Stimulated activated CD8-positive, alpha-beta memory T cell treated with anti-CD3 and anti-CD28 coated beads, Interleukin-15, amount 100 ng/mL, for 24 hours (primary cell): ENCODE data around the gene ASPHD1.
"Not testable (repeated sequence)": the region's sequence is repeated elsewhere in the genome, so short reads cannot be mapped to it uniquely, and the experiment has no call there.

ENCODE experiments used
- DNase-seq: peaks from one replicate; pipeline ENCODE4 v3.0.0-alpha.2; 2020; ENCODE audit warnings: low read depth

The ASPHD1 gene

DNA sequence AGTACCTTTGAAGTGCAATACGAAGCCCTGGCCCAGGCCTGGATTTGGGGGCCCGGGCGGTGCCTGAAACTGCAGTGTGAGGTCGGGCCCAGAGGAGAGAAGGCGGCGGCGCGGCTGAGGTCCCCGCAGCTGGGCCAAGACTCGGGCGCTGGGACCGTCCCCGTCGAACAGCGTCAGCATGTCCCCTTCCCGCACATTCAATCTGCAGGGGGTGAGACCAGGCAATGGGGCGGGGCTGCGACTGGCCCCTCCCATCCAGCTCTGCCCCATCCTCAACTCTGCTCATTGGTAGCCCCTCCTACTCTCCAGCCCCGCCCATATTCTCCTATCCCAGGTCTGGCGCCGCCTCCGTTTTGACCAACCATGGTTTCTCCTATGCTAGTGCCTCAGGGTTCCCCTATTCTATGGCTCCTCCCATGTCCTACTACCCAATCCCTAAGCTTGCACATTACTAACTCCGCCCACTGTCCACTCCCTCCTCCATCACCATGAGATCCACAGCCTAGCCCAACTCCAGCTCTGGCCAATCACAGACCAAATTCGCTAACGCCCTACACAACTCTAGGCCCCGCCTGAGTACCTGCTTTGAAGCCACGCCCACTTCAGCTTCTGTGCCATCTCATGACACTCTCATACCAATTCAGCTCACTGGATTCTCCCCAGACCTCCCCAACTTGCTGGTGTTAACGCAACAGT is 22.9 kb upstream of the ASPHD1 start:
- no peak for DNase-seq

DNA sequence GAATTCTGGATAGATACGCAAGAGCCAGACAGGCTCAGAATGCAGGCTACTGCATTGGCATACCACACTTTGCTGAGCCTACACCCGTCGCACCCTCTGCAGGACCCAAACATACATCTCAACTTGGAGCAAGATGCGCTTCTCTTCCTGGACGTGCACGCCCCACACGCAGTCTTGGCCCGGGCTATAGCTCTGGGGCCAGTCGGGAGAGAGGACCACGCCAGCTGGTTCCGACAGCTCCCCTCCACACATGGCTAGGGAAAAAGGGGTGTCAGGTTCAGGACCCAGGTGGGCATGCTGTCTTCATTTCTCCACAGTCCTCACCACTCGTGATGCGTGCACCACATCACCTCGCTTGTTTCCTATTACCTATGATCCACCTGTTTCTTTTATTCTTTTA is 22.1 kb upstream of the ASPHD1 start:
- DNase-seq = no peak

GRCh38 chr16:29881050-29881449 is 19.2 kb upstream of the ASPHD1 start:
- DNase-seq = no peak

GRCh38 chr16:29883987-29884386 is 16.3 kb upstream of the ASPHD1 start:
- DNase-seq = no peak

DNA sequence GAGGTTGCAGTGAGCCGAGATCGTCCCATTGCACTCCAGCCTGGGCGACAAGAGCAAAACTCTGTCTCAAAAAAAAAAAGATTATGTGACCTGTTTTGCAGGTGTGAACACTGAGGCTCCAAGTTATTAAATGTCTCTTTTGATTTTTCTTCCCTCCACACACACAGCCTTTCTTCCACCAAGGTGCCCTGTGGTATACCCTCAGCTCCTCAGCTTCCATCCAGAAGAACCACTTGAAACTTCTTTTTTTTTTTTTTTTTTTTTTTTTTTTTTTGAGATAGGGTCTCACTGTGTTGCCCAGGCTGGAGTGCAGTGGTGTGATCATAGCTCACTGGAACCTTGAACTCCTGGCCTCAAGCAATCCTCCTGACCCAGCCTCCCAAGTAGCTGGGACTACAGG is 10.9 kb upstream of the ASPHD1 start:
- DNase-seq = not testable (repeated sequence)

DNA sequence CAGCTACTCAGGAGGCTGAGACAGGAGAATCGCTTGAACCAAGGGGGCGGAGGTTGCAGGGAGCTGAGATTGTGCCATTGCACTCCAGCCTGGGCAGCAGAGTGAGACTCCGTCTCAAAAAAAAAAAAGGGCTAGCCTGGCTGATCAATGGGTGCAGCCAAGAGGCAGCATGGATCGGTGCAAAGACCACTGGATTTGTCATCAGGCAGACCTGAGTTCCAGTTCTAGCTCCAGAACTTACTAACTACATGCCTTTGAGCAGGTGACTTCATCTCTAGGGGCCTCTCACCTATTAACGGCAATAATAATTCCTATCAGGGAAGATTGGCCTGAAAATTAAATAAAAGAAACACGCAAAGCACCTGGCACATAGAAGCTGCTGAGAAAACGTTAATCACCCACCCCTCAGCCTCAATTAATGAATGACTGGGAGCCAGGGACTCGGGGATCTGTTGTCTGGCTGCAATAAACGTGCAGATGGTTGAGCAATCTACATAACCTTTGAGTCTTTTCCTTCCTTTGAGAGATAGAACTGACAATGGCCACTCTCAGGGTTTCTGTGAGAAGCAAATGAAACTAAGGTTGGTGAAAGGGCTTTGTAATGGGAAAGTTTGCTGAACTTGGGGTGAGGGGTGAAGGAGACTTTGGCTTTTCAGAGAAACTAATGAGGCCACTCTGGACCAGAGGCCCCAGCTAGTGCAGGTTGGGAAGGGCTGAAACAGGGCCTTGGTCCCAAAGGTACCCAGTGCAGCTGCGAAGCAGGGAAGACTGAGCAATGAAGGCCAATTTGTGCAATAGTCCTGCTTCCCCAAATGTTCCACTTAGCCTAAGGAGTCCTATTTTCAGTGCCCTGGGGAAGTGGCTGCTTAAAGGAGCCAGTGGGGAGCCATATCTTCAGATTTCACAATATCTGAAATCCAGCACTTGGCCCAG is 8.5 kb upstream of the ASPHD1 start:
- DNase-seq = no peak

GRCh38 chr16:29892458-29892813 is 7.9 kb upstream of the ASPHD1 start:
- DNase-seq = no peak

DNA sequence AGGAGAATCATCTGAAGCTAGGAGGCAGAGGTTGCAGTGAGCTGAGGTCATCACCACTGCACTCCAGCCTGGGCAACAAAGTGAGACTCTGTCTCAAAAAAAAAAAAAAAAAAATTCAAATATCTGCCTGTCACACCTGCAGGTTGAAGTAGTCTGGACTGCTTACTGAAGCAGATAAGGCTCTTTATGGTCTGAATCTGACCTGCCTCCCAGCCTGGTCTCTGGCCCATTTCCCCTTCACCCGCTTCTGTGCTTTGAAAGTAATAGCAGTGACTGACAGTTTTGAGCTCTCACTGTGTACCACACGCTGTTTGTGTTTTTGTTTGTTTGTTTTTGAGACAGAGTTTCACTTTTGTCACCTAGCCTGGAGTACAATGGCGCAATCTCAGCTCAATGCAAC is 6.7 kb upstream of the ASPHD1 start:
- DNase-seq = no peak

DNA sequence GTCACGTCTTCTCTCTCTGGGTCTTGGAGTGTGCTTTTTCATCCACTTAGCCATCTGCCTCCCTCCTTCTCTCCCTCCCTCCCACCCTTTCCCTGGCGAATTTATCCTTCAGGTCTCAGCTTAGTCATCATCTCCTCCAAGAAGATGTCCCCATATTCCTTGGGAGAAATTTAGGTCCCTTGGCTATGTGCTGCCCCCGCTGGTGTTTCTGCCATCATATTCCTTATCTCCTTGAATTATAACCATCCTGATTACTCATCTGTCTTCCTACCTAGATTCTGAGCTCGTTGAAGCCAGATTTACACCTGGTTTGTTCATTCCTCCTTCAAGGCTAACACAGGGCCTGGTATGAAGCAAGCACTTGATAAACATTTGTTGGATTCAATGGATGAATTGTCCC is 5.9 kb upstream of the ASPHD1 start:
- no peak for DNase-seq

DNA sequence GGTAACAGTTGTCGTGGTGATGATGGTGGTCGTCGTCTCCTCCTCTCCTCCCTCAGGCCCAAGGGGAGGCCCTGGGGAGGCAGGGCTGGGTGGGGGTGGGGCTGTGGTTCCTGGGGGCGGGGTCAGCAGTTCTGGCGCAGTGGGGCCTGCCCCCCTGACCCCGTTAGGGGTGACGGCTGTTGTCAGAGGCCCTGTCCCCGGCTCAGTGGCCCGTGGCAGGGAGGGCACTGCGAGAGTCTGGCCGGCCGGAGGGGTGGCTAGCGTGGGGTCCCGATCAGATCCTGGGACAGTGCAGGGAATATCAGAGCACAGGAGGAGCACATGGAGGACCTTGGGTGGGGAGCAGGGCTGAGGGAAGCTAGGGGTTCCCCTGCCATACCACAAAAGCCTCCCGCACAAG is 3.4 kb upstream of the ASPHD1 start:
- DNase-seq = no peak

DNA sequence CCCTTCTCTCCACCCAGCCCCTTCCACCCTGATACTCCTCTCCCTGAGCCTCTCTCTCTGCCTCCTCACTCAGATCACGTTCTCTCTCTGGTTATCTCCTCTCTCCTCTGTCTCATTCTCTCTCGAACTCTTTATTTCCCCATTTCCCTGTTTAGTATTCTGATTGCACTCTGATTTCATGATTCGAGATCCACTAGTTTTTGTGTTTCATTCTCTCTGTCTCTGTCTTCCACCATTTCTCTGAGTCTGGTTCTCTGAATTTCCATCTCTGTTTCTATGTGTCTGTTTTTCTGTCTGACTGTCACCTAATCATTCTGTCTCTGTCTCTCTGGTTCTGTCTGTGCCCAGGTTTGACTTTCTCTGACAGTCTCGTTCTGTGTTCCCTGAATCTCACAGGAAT is 3.0 kb upstream of the ASPHD1 start:
- no peak for DNase-seq

- DNase-seq = no peak
Observed at GRCh38 chr16:29898135-29898803, 2.0 kb upstream of the ASPHD1 start.

DNA sequence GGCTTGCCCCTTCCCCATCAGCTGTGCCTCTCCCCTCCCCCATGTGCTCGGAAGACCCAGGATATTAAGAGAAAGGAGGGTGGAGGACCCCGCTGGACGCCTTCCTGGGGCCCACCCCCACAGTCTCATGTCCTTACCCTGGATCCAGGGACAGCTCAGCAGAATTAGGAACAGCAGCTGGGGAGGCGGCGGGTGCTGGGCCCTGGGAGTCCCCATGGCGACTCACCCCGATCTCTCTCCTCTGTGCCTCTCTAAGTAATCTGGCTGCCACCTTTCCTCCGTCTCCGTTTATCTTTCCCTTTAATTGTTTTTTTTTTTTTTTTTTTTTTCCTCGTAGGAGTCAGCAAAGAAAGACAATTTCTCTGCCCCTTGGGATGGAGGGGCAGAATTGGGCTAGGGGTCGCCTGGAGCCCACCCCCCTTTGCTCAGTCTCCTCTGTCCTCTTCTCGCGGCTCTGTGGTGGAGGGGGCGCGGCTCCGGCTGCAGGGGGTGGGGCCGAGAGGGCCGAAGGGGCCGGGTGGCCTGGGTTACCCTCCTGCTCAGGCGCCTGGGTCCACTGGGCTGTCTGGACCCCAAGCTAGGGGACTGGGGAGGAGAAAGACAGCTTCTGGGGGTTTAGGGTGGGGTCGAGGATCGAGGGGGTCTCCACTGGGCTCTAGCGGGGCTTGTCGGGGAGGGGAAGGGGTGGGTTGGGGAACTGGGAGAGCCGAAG is 1.3 kb upstream of the ASPHD1 start:
- no peak for DNase-seq

DNA sequence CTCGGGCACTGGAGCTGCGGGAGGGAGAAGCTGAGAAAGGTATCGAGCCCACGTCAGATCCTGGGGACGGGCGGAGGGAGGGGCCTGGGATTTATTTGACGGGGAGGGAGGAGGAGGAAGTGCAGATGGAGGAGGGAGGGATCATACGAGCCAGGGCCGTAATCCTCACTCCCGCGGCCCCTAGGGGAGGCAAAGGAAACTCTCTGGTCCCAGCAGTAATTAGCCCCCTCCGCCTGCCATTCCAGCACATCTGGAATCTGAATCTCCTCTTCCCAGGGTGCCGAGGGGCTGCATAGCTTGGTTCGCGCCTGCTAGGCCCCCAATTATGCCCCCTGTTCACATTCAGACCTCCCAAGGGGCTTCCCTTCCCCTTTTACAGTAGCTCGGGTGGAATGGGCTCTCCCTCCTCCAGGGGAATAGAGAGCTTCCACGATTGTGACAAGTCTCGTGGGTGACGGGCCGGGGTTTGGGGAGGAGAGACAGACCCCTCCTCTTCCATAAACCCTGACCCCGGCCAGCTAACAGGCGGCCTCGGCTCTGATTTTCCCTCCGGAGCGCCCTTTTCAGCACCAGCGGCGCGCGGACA is 679 bp upstream of the ASPHD1 start, which contains the start of gene SEZ6L2:
Gene SEZ6L2, minus strand, starts transcription at position 35 of the 586 bp plus-strand sequence. CDS start 531 bp downstream, outside the sequence.
- DNase-seq = peak; percentile 74

DNA sequence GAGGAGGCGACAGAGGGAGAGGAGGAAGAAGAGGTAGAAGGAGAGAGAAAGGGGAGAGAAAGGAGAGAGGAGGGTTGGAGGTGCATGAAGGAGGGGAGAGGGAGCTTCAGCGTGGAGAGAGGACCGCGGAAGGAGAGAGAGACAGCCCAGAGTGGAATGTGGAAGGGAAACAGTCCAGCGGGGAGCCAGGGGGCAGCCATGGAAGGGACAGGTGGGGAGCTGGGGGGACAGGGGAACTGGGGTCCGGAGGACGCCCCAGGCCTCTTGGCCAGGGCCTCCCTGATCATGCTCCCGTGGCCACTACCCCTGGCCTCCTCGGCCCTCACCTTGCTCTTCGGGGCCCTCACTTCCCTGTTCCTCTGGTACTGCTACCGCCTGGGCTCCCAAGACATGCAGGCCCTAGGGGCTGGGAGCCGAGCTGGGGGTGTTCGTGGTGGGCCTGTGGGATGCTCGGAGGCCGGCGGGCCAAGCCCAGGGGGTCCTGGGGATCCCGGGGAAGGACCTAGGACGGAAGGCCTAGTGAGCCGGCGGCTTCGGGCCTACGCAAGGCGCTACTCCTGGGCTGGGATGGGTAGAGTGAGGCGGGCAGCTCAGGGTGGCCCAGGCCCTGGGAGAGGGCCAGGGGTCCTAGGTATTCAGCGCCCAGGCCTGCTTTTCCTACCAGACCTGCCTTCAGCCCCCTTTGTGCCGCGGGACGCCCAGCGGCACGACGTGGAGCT is 759 bp downstream of the ASPHD1 start:
- no peak for DNase-seq

DNA sequence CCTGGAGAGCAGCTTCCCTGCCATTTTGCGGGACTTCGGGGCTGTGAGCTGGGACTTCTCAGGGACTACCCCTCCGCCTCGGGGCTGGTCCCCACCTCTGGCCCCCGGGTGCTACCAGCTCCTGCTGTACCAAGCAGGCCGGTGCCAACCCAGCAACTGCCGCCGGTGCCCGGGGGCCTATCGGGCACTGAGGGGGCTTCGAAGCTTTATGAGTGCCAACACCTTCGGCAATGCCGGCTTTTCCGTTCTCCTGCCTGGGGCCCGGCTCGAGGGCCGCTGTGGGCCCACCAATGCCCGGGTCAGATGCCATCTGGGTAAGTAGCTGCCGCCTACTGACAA is 1.3 kb downstream of the ASPHD1 start:
- DNase-seq = no peak

- DNase-seq = no peak
Observed at GRCh38 chr16:29903590-29903989, 3.3 kb downstream of the ASPHD1 start.

- no peak for DNase-seq
Observed at GRCh38 chr16:29904947-29905346, 4.7 kb downstream of the ASPHD1 start.

DNA sequence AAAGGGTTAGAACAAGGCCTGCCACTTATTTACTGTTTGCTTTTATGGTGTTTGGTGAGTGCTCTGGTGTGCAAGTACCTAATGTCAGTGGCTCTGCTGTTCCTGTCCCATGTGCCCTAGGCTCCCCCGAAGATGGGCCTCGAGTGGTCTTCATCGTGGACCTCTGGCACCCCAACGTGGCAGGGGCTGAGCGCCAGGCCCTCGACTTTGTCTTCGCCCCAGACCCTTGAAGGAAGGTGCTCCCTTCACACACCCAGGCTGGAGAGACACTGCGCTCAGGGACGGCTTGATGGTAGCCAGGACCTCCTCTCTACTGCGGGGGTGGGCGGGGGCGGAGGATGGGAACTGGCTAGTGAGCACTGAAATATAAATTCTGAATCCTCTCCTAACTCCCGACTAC is 5.4 kb downstream of the ASPHD1 start:
- DNase-seq = no peak

DNA sequence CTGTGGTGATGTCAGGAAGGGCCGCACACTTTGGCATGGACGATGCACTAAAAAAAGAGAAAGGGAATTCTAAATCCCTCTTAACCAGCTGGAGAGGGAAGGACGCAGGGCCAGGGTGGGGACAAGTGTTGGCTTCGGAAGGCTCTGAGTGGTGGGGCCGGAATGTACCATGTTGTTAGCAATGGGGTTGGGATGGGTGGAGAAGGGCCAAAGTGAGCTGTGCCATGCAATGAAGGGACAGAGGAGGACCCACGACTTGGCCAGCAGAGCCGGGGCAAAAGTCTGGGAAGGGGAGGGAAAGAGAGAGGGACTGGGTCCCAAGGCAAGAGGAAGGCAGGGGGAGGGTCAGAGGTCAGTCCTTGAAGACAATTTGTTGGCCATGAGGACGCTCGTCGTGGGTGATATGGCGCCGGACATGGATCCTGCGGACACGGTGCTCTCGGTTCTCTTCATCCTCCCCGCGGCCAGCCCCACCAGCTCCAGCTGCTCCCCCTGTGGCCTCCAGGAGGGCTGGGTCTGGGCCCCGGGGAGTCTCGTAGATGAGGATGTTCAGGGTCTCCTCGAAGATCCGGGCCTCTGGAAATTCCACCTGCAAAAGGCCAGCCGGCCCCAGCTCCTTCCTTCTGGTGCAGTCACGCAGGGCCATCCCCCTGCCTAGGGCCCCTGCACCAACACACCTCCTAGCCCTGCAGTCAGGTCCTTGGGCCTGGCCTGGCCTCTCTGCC is 6.4 kb downstream of the ASPHD1 start:
- DNase-seq = no peak

GRCh38 chr16:29907973-29908372 is 7.7 kb downstream of the ASPHD1 start:
- no peak for DNase-seq
